GM12865 (cell line): ENCODE data around the gene TIAM2.

Experiments
- DNase-seq: peaks from one replicate; pipeline ENCODE4 v3.0.0; 2010; ENCODE audit warnings: low read depth
- H3K4me3 ChIP-seq: 2 replicates; pipeline ENCODE4 v1.5.1; 2011; ENCODE audit warnings: mild to moderate bottlenecking, low read depth, low read length, control low read depth
- TF ChIP-seq, protein P1 (sequence below): IDR thresholded peaks from 2 replicates; pipeline ENCODE4 v1.5.1; 2011; ENCODE audit warnings: low read length, control low read depth, low read depth, inconsistent platforms; ENCODE audit not compliant: insufficient read depth; ENCODE audit errors: missing control alignments

Gene TIAM2

DNA sequence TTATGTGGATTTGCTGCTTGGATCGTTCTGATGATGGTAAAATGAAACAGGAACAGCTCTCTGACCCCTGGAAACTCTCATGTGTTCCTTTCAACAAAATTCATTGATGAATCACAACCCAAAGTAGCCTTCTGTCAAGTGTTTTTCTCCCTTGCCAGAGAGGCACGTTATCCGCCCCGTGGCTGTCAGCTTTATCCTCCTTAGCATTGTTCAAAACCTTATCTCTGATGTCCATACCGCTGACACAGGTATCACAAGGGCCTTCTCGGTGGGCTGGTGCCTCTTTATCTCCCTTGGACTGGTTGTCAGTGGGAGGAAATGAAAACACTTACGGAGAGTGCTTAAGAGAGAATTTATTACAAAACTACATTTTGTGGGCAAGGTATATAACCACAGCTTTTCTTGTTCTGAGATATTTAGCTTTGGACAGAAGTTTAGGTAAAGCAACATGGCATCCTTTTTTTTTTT lies 84.9 kb downstream of the TIAM2 start:
- DNase-seq: peak; percentile 66
- TF ChIP-seq, protein P1, sequence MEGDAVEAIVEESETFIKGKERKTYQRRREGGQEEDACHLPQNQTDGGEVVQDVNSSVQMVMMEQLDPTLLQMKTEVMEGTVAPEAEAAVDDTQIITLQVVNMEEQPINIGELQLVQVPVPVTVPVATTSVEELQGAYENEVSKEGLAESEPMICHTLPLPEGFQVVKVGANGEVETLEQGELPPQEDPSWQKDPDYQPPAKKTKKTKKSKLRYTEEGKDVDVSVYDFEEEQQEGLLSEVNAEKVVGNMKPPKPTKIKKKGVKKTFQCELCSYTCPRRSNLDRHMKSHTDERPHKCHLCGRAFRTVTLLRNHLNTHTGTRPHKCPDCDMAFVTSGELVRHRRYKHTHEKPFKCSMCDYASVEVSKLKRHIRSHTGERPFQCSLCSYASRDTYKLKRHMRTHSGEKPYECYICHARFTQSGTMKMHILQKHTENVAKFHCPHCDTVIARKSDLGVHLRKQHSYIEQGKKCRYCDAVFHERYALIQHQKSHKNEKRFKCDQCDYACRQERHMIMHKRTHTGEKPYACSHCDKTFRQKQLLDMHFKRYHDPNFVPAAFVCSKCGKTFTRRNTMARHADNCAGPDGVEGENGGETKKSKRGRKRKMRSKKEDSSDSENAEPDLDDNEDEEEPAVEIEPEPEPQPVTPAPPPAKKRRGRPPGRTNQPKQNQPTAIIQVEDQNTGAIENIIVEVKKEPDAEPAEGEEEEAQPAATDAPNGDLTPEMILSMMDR: no peak
- H3K4me3 ChIP-seq: no peak overlapping the region

DNA sequence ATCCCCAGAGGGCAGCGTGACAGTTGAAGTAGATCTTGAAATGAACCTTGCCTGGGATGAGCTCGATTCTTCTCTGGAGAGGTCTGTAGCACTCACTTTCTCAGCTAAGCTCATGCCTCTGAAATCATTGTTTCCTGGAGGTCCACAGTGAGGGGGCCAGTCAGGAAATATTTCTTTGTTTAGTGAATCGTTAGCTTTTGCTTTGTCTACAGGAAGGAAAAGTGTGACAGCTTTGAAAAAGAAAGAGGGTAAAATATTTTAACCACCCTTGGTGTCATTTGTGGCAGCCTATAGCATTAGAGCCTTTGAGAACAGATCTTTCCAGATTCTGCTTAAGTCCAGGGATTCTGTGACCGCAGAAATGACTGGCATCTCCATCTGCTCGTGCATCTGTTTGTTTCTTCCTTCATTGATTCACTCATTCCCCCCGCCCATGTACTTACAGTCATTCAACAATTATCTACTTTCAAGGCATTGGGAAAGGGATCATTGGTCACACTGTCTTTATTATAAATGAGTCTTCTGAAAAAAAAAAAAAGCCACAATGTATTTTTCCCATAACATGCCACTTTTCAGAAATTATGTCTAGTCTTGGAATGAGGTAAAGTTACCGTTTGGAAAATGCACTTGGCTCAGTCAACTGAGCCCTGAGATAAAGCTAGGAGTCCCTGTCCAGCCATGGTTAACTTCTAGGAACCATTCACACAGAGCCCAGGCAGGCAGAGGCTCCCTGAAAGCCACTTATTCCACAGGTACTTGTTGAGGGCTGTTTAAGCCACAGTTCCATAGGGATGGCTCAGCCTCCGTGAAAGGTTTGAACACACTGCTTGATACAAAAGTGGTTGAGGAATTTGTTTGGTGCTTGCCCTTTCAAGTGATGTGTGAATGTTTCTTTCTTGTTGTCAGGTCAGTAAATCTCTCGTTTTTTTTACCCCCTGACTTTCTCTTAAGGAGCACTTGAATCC lies 86.0 kb downstream of the TIAM2 start:
- DNase-seq: no peak
- no peak overlapping the region for H3K4me3 ChIP-seq
- TF ChIP-seq, protein P1: no peak

DNA sequence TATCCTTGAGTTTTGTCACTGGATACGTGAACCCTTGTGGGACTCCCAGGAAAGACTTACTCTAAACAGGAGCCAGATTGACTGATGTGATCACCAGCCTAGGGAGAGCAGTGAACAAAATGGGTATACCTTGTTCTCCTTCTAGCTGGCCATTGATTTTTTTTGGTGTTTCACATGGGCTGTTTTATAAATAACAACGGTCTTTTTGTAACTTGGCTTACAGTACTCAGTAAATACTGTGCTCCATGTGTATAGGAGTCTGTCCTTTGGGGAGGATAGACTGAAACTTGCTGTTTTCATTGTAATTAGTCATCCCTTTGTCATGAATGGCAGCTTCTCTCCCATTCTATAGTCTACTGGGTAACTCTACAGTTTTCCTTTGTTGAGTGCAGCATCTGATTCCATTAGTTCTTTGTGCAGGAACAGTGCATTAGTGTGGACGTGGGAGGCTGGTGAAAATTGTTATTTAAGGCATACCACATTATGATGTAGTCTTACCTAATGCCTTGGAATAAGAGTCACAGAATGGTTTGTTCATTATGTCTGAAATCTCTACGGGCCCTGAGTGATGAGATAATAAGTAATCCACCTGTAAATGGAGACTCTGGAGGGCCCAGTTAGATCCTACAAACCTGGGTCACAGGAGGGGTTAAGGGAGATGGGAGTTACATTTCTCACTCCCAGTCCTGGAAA lies 89.5 kb downstream of the TIAM2 start:
- no peak overlapping the region for H3K4me3 ChIP-seq
- DNase-seq: no peak
- TF ChIP-seq, protein P1: no peak

DNA sequence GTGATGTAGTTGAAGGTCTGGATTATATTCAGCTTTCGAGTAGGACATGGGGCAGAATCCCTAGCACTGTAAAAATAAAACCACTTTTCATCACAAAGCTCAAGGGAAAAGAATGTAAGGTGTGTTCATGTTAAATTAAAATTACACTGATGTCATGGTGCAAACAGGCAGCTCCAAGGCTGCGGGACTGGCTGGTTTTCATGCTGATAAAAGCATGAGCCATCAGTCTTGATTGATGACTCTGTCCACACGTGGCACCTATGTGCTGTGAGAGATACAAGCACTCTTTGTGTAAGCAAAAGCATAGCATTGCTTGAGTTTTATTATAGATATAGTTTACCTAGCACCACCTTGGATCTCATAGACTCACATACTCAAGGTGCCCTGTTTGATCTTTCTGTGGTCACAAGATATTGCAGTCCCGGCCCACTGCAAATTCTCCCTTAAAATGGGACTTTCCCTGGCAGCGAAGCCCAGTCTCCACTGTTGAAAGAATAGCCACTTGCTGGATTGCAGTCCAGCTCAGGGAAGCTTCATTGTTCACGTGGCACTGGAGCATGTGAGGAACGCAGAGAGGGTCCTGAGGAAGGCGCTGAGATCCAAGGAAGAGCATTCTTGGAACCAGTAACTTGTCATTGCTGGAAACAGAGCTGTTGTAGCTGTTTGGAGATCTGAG lies 90.6 kb downstream of the TIAM2 start:
- no peak for DNase-seq
- H3K4me3 ChIP-seq: no peak overlapping the region

DNA sequence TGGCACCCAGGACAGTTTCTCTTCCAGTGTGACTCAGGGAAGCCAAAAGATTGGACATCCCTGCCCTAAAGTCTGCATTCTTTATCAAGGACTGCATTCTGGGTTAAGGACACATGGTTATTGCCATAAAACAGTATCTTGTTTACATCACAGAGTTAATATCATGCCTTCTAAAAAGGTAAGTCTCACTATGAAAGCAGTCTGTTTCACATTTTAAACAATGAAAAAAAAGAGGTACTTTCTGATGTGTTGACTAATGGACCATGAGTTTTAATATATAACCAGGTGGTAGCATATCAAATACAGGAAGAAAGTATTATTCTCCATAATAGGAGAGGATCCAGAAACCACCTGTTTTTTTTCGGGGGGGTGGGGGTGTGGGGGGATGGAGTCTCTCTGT lies 93.7 kb downstream of the TIAM2 start:
- no peak for DNase-seq
- TF ChIP-seq, protein P1: no peak
- no peak overlapping the region for H3K4me3 ChIP-seq

More for the DNA sequence above, 90.6 kb downstream of the TIAM2 start:
- TF ChIP-seq, protein P1: no peak

DNA sequence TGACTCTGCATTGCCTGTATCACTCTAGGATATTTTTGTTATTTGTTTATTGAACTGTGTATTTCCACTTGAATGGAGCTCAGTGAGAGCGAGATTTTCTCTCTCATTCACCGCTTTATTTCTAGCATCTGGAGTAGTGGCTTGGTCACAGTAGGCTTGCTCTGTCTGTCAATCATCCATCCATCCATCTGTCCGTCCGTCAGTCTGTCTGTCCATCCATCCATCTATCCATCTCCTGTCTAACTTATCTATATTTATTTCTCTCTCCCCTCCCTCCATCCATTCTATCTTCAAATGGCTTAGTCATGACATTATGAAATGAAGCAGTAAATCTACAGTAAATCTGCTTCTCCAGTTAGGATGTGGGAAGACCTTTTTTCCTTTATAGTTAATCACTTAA lies 94.6 kb downstream of the TIAM2 start:
- no peak for DNase-seq
- TF ChIP-seq, protein P1: no peak
- no peak overlapping the region for H3K4me3 ChIP-seq
